ENCODE measurements around the gene SLC35A3. TPM values are rescaled to one million over a fixed set of nuclear protein-coding genes. Genes with fewer than 3 reads are reported as not detected.

Gene SLC35A3
- total and polyA plus RNA-seq, 10 of the 15 experiments (the other 5 are each of a cell fraction or from before 2014, with no cell fraction given) = 3.6 to 24.3 (median 15.4) TPM

DNA sequence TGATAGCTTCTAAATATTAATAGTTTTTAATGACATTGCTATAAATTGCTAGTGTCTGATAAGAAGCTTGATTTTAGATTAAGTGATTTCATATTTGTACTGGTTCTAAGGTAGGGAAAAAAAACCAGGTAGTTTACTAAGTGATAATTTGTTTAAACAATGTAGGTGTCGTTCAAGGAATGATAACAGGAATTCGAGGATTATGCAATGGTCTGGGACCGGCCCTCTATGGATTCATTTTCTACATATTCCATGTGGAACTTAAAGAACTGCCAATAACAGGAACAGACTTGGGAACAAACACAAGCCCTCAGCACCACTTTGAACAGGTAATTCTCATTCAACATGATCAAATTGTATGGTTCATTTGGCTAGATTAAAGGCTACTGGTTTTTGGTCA, 110.5 kb downstream of the SLC35A3 start:
- no peak for TF ChIP-seq WRNIP1 (IDR thresholded peaks at IDR 0.05; ENCODE audit: borderline replicate concordance, low read depth, low read length)
- TF ChIP-seq, protein P1, sequence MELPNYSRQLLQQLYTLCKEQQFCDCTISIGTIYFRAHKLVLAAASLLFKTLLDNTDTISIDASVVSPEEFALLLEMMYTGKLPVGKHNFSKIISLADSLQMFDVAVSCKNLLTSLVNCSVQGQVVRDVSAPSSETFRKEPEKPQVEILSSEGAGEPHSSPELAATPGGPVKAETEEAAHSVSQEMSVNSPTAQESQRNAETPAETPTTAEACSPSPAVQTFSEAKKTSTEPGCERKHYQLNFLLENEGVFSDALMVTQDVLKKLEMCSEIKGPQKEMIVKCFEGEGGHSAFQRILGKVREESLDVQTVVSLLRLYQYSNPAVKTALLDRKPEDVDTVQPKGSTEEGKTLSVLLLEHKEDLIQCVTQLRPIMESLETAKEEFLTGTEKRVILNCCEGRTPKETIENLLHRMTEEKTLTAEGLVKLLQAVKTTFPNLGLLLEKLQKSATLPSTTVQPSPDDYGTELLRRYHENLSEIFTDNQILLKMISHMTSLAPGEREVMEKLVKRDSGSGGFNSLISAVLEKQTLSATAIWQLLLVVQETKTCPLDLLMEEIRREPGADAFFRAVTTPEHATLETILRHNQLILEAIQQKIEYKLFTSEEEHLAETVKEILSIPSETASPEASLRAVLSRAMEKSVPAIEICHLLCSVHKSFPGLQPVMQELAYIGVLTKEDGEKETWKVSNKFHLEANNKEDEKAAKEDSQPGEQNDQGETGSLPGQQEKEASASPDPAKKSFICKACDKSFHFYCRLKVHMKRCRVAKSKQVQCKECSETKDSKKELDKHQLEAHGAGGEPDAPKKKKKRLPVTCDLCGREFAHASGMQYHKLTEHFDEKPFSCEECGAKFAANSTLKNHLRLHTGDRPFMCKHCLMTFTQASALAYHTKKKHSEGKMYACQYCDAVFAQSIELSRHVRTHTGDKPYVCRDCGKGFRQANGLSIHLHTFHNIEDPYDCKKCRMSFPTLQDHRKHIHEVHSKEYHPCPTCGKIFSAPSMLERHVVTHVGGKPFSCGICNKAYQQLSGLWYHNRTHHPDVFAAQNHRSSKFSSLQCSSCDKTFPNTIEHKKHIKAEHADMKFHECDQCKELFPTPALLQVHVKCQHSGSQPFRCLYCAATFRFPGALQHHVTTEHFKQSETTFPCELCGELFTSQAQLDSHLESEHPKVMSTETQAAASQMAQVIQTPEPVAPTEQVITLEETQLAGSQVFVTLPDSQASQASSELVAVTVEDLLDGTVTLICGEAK (IDR thresholded peaks at IDR 0.05; ENCODE audit: borderline replicate concordance) = no peak
- no peak for TF ChIP-seq ETV6 (conservative IDR thresholded peaks at IDR 0.05 in 1 of 2, IDR thresholded peaks at IDR 0.05 in 1 of 2; ENCODE audit: borderline replicate concordance in 1 of 2, low read depth in 1 of 2)
- in situ Hi-C loops (cut with MboI) (no loop called here), intact Hi-C loops (cut with micrococcal nuclease; ENCODE audit: unreplicated experiment) (no loop called here)
- Histone ChIP-seq H3K4me3 (no peak overlapping the region), H3K9me3 (replicated peaks; ENCODE audit: control insufficient read depth, insufficient read depth, low read length) (no peaks in the 10 kb centered on the region), H3K79me2 (ENCODE audit: control insufficient read depth, insufficient read depth, low read length) (peaks cover 17% of the 10 kb centered on the region), H3K27me3 (replicated peaks in 1 of 2; ENCODE audit: control insufficient read depth in 2 of 2, insufficient read depth in 2 of 2, low read length in 1 of 2) (no peaks in the 10 kb centered on the region), H4K20me1 (ENCODE audit: control insufficient read depth, insufficient read depth) (no peaks in the 10 kb centered on the region), H3K27ac (ENCODE audit: control insufficient read depth, insufficient read depth) (no peak overlapping the region), H3K4me1 (ENCODE audit: control insufficient read depth, insufficient read depth, low read length) (peaks cover 25% of the 10 kb centered on the region), H3K9ac (ENCODE audit: control insufficient read depth, insufficient read depth, low read length) (no peak overlapping the region), H3K36me3 (ENCODE audit: control insufficient read depth in 2 of 2, insufficient read depth in 2 of 2, low read length in 1 of 2) (peaks cover 2 to 38% of the 10 kb centered on the region in 2 experiments; a peak in 3 of 4 replicates), H2AFZ (ENCODE audit: control insufficient read depth, low read depth, low read length) (no peak overlapping the region), H3K4me2 (ENCODE audit: control insufficient read depth, insufficient read depth) (no peak overlapping the region)
- DNase-seq (ENCODE audit: low read depth, low spot score) = no peak
- ChIA-PET RAD21 (ENCODE audit: unreplicated experiment) (interaction anchor here (1.7 kb wide), 1 partner anchor 31 kb away, joined by 3 read pairs; no protein-coding TSS in a partner anchor), POLR2A (interaction anchor here (1.9 kb wide), 1 partner anchor 38 kb away, joined by 6 read pairs; no protein-coding TSS in a partner anchor), SMC1A (ENCODE audit: uncharacterized antibody, unreplicated experiment) (interaction anchor here (0.9 to 1.1 kb wide), 2 partner anchors 16 to 19 kb away, joined by 4 read pairs; no protein-coding TSS in a partner anchor), CTCF (interaction anchor here (0.9 kb wide), 1 partner anchor 51 kb away, joined by 3 read pairs; no protein-coding TSS in a partner anchor)
- WGBS (ENCODE audit: insufficient coverage, insufficient replicate concordance, low lambda C conversion rate, missing lambda C conversion rate) = 97% methylated on average over 3 of the region's 3 CpGs
- no TSS peak for BruUV-seq (replicated peaks)
- ATAC-seq = no peak
- no peak for FAIRE-seq

Small RNA genes lying within 50 kb of the gene (small RNA-seq; reads per million reads assigned to genes)
- gene RNU6-1318P = not detected
- not detected for gene RNU6-750P

Other genes starting within 250 kb of the SLC35A3 start
- 12.6 and 15.1 TPM in 2 replicates for gene FRRS1, start 203.4 kb upstream of the SLC35A3 start, total RNA-seq (2014; rRNA removed)
- gene FRRS1, start 203.4 kb upstream of the SLC35A3 start, total RNA-seq (2014; rRNA removed; fragmentation: Illumina TruSeq; extraction: Trizol) = 16.1 and 17.1 TPM in 2 replicates
- gene FRRS1, start 203.4 kb upstream of the SLC35A3 start, total RNA-seq (2021) = 10.4 and 10.7 TPM in 2 replicates
- 18.9 and 25.0 TPM in 2 replicates for gene FRRS1, start 203.4 kb upstream of the SLC35A3 start, polyA plus RNA-seq (2011; rRNA removed)
- 8.3 and 10.7 TPM in 2 replicates for gene FRRS1, start 203.4 kb upstream of the SLC35A3 start, polyA plus RNA-seq (2014; fragmentation: Illumina TruSeq; extraction: Trizol)
- under 1 TPM; 0.22 to 0.55 TPM for gene FRRS1, start 203.4 kb upstream of the SLC35A3 start, polyA plus RNA-seq (2014; fragmentation: Nextera tagmentation; extraction: Ambion mirVana)
- 6.5 and 7.6 TPM in 2 replicates for gene FRRS1, start 203.4 kb upstream of the SLC35A3 start, polyA plus RNA-seq (2014; rRNA removed)
- 1 to 10 TPM in 1 of 2 experiments, under 1 TPM in 1; 0.13 to 1.1 TPM for gene FRRS1, start 203.4 kb upstream of the SLC35A3 start, polyA plus RNA-seq (2016; fragmentation: Nextera tagmentation; extraction: Ambion mirVana)
- 13.8 and 15.8 TPM in 2 replicates for gene AGL, start 119.6 kb upstream of the SLC35A3 start, total RNA-seq (2014; rRNA removed)
- 20.7 and 21.7 TPM in 2 replicates for gene AGL, start 119.6 kb upstream of the SLC35A3 start, total RNA-seq (2014; rRNA removed; fragmentation: Illumina TruSeq; extraction: Trizol)
- gene AGL, start 119.6 kb upstream of the SLC35A3 start, total RNA-seq (2021) = 21.1 and 21.6 TPM in 2 replicates
- 13.6 and 23.3 TPM in 2 replicates for gene AGL, start 119.6 kb upstream of the SLC35A3 start, polyA plus RNA-seq (2011; rRNA removed)
- gene AGL, start 119.6 kb upstream of the SLC35A3 start, polyA plus RNA-seq (2014; fragmentation: Illumina TruSeq; extraction: Trizol) = 16.6 and 21.6 TPM in 2 replicates
- gene AGL, start 119.6 kb upstream of the SLC35A3 start, polyA plus RNA-seq (2014; fragmentation: Nextera tagmentation; extraction: Ambion mirVana) = 1 to 10 TPM; 5.6 to 7.4 TPM
- gene AGL, start 119.6 kb upstream of the SLC35A3 start, polyA plus RNA-seq (2014; rRNA removed) = 7.9 and 8.5 TPM in 2 replicates
- gene AGL, start 119.6 kb upstream of the SLC35A3 start, polyA plus RNA-seq (2016; fragmentation: Nextera tagmentation; extraction: Ambion mirVana) = 10 to 100 TPM; 11.0 to 15.3 TPM
- gene SASS6, start 162.9 kb downstream of the SLC35A3 start, total RNA-seq (2014; rRNA removed) = 8.8 and 12.6 TPM in 2 replicates
- gene SASS6, start 162.9 kb downstream of the SLC35A3 start, total RNA-seq (2014; rRNA removed; fragmentation: Illumina TruSeq; extraction: Trizol) = 17.9 and 18.5 TPM in 2 replicates
- gene SASS6, start 162.9 kb downstream of the SLC35A3 start, total RNA-seq (2021) = 9.7 and 11.1 TPM in 2 replicates
- 7.0 and 11.1 TPM in 2 replicates for gene SASS6, start 162.9 kb downstream of the SLC35A3 start, polyA plus RNA-seq (2011; rRNA removed)
- gene SASS6, start 162.9 kb downstream of the SLC35A3 start, polyA plus RNA-seq (2014; fragmentation: Illumina TruSeq; extraction: Trizol) = 17.1 and 21.0 TPM in 2 replicates
- gene SASS6, start 162.9 kb downstream of the SLC35A3 start, polyA plus RNA-seq (2014; fragmentation: Nextera tagmentation; extraction: Ambion mirVana) = 10 to 100 TPM in 1 of 2 experiments, 1 to 10 TPM in 1; 8.2 to 10.7 TPM
- gene SASS6, start 162.9 kb downstream of the SLC35A3 start, polyA plus RNA-seq (2014; rRNA removed) = 6.6 and 6.7 TPM in 2 replicates
- gene SASS6, start 162.9 kb downstream of the SLC35A3 start, polyA plus RNA-seq (2016; fragmentation: Nextera tagmentation; extraction: Ambion mirVana) = 10 to 100 TPM; 11.2 to 11.9 TPM
- gene TRMT13, start 163.2 kb downstream of the SLC35A3 start, total RNA-seq (2014; rRNA removed) = 13.7 and 20.8 TPM in 2 replicates
- gene TRMT13, start 163.2 kb downstream of the SLC35A3 start, total RNA-seq (2014; rRNA removed; fragmentation: Illumina TruSeq; extraction: Trizol) = 21.1 and 21.6 TPM in 2 replicates
- gene TRMT13, start 163.2 kb downstream of the SLC35A3 start, total RNA-seq (2021) = 13.9 and 16.9 TPM in 2 replicates
- 25.1 and 43.8 TPM in 2 replicates for gene TRMT13, start 163.2 kb downstream of the SLC35A3 start, polyA plus RNA-seq (2011; rRNA removed)
- gene TRMT13, start 163.2 kb downstream of the SLC35A3 start, polyA plus RNA-seq (2014; fragmentation: Illumina TruSeq; extraction: Trizol) = 26.6 and 36.5 TPM in 2 replicates
- gene TRMT13, start 163.2 kb downstream of the SLC35A3 start, polyA plus RNA-seq (2014; fragmentation: Nextera tagmentation; extraction: Ambion mirVana) = 10 to 100 TPM; 17.1 to 22.3 TPM
- gene TRMT13, start 163.2 kb downstream of the SLC35A3 start, polyA plus RNA-seq (2014; rRNA removed) = 15.0 and 24.4 TPM in 2 replicates
- gene TRMT13, start 163.2 kb downstream of the SLC35A3 start, polyA plus RNA-seq (2016; fragmentation: Nextera tagmentation; extraction: Ambion mirVana) = 10 to 100 TPM; 18.9 to 23.3 TPM
- 0.33 and 0.51 TPM in 2 replicates for gene LRRC39, start 208.3 kb downstream of the SLC35A3 start, total RNA-seq (2014; rRNA removed)
- 0.76 and 0.88 TPM in 2 replicates for gene LRRC39, start 208.3 kb downstream of the SLC35A3 start, total RNA-seq (2014; rRNA removed; fragmentation: Illumina TruSeq; extraction: Trizol)
- 0.13 and 0.23 TPM in 2 replicates for gene LRRC39, start 208.3 kb downstream of the SLC35A3 start, total RNA-seq (2021)
- gene LRRC39, start 208.3 kb downstream of the SLC35A3 start, polyA plus RNA-seq (2011; rRNA removed) = 0.95 and 1.9 TPM in 2 replicates
- gene LRRC39, start 208.3 kb downstream of the SLC35A3 start, polyA plus RNA-seq (2014; fragmentation: Illumina TruSeq; extraction: Trizol) = 1.0 and 1.3 TPM in 2 replicates
- gene LRRC39, start 208.3 kb downstream of the SLC35A3 start, polyA plus RNA-seq (2014; fragmentation: Nextera tagmentation; extraction: Ambion mirVana) = under 1 TPM; 0.35 to 0.62 TPM
- 1.1 TPM in 2 replicates for gene LRRC39, start 208.3 kb downstream of the SLC35A3 start, polyA plus RNA-seq (2014; rRNA removed)
- under 1 TPM; 0.39 to 0.50 TPM for gene LRRC39, start 208.3 kb downstream of the SLC35A3 start, polyA plus RNA-seq (2016; fragmentation: Nextera tagmentation; extraction: Ambion mirVana)